T-cell (primary cell): Measurements from ENCODE around the gene TCEAL1. TPM values are rescaled to one million over a fixed set of nuclear protein-coding genes. Genes with fewer than 3 reads are reported as not detected.

ENCODE experiments used
- ATAC-seq, 4 experiments: fragments of 200-7000 bp in 3 of 4; fragments of 150-1000 bp in 1 of 4; cut with Tn5 transposase; replicated peaks in 1 of 4; 1 replicate in 3 of 4; 2 replicates in 1 of 4; pipeline ENCODE4 v1.10.0; 2021; ENCODE audit warnings: moderate library complexity in 3 of 4, mild to moderate bottlenecking in 2 of 4, moderate number of reproducible peaks in 1 of 4
- CTCF ChIA-PET, 2 donors: fragments of 300-600 bp; sonication (Branson Sonifier 250); formaldehyde crosslinking; loops; one replicate each; lab custom pipeline; 2022; ENCODE audit warnings: antibody characterized with exemption in 2 of 2; lab: Charles Lee
- POLR2A ChIA-PET, 2 donors: fragments of 300-600 bp; sonication (Branson Sonifier 250); formaldehyde crosslinking; loops; one replicate each; lab custom pipeline; 2022; ENCODE audit warnings: antibody characterized with exemption in 2 of 2; lab: Charles Lee
- DNase-seq, 35 experiments: peaks; one replicate each; pipeline versions ENCODE4 v3.0.0 to v3.0.0-alpha.2; 2013 to 2023
- H3K27ac ChIP-seq: one replicate; pipeline ENCODE4 v1.5.1; 2013; ENCODE audit warnings: low read length
- H3K27me3 ChIP-seq, 2 experiments: replicated peaks in 1 of 2; 1 replicate in 1 of 2; 2 replicates in 1 of 2; pipeline versions ENCODE4 v1.6.1 to v1.7.0; 2013; ENCODE audit warnings: low read length in 1 of 2, mixed read lengths in 1 of 2; ENCODE audit not compliant: control insufficient read depth in 2 of 2, insufficient read depth in 2 of 2; ENCODE audit errors: extremely low read depth in 1 of 2
- H3K36me3 ChIP-seq, 2 donors: 1 replicate in 1 of 2; 2 replicates in 1 of 2; pipeline versions ENCODE4 v1.6.1 to v1.7.0; 2013; ENCODE audit warnings: low read length in 1 of 2; ENCODE audit not compliant: control insufficient read depth in 2 of 2, insufficient read depth in 1 of 2; ENCODE audit errors: extremely low read depth in 1 of 2
- H3K4me1 ChIP-seq, 2 experiments: 1 replicate in 1 of 2; 2 replicates in 1 of 2; pipeline versions ENCODE4 v1.6.1 to v1.7.0; 2013; ENCODE audit warnings: low read length in 2 of 2, mixed read lengths in 1 of 2; ENCODE audit not compliant: insufficient read depth in 2 of 2, control insufficient read depth in 1 of 2; ENCODE audit errors: extremely low read depth in 1 of 2
- H3K4me3 ChIP-seq, 2 donors: 1 replicate in 1 of 2; 2 replicates in 1 of 2; pipeline versions ENCODE4 v1.5.1 to v1.7.0; 2013; ENCODE audit warnings: mild to moderate bottlenecking in 2 of 2, low read length in 1 of 2, moderate library complexity in 1 of 2; ENCODE audit not compliant: control insufficient read depth in 1 of 2; ENCODE audit errors: extremely low read depth in 1 of 2
- H3K9me3 ChIP-seq: 2 replicates; pipeline ENCODE4 v1.7.0; 2013
- H3K27ac Mint-ChIP-seq, 2 donors: one replicate each; pipeline ENCODE4 v1.8.0; 2020 to 2021; ENCODE audit warnings: mild to moderate bottlenecking in 2 of 2, mixed read lengths in 2 of 2
- H3K27me3 Mint-ChIP-seq, 2 donors: one replicate each; pipeline ENCODE4 v1.8.0; 2021 to 2022; ENCODE audit warnings: mixed read lengths in 2 of 2
- H3K36me3 Mint-ChIP-seq: one replicate; pipeline ENCODE4 v1.8.0; 2021; ENCODE audit warnings: mixed read lengths
- H3K4me1 Mint-ChIP-seq, 3 donors: one replicate each; pipeline ENCODE4 v1.8.0; 2020 to 2022; ENCODE audit warnings: mixed read lengths in 3 of 3, mild to moderate bottlenecking in 1 of 3
- H3K4me3 Mint-ChIP-seq, 3 donors: one replicate each; pipeline ENCODE4 v1.8.0; 2020 to 2022; ENCODE audit warnings: mild to moderate bottlenecking in 3 of 3, mixed read lengths in 3 of 3, moderate library complexity in 3 of 3
- H3K9me3 Mint-ChIP-seq, 3 donors: one replicate each; pipeline ENCODE4 v1.8.0; 2020 to 2022; ENCODE audit warnings: mixed read lengths in 3 of 3
- WGBS: methylation state at CpG from one replicate; pipeline ENCODE4 v1.1.5; 2013; ENCODE audit warnings: missing lambda C conversion rate; ENCODE audit not compliant: insufficient coverage; 5-methylcytosine and 5-hydroxymethylcytosine counted together
- total RNA-seq, 35 experiments: library from RNA in 6 of 35; stranded (reverse) in 6 of 35; fragments of 120-200 nt in 1 of 35; gene quantifications; one replicate each; pipeline versions ENCODE4 v1.2.1 to v1.2.4 and lab custom pipeline; 2013 to 2026

TCEAL1 gene, protein sequence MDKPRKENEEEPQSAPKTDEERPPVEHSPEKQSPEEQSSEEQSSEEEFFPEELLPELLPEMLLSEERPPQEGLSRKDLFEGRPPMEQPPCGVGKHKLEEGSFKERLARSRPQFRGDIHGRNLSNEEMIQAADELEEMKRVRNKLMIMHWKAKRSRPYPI
- total RNA-seq (10 to 100 TPM in 1 of 5 donors, 1 to 10 TPM in 4; 5.0 to 10.0 (median 7.7) TPM), total RNA-seq (lab: John Stamatoyannopoulos, UW) (0.38 to 10.4 (median 4.0) reads per million in 29 experiments)
- 13.0 TPM for total RNA-seq (2013)

DNA sequence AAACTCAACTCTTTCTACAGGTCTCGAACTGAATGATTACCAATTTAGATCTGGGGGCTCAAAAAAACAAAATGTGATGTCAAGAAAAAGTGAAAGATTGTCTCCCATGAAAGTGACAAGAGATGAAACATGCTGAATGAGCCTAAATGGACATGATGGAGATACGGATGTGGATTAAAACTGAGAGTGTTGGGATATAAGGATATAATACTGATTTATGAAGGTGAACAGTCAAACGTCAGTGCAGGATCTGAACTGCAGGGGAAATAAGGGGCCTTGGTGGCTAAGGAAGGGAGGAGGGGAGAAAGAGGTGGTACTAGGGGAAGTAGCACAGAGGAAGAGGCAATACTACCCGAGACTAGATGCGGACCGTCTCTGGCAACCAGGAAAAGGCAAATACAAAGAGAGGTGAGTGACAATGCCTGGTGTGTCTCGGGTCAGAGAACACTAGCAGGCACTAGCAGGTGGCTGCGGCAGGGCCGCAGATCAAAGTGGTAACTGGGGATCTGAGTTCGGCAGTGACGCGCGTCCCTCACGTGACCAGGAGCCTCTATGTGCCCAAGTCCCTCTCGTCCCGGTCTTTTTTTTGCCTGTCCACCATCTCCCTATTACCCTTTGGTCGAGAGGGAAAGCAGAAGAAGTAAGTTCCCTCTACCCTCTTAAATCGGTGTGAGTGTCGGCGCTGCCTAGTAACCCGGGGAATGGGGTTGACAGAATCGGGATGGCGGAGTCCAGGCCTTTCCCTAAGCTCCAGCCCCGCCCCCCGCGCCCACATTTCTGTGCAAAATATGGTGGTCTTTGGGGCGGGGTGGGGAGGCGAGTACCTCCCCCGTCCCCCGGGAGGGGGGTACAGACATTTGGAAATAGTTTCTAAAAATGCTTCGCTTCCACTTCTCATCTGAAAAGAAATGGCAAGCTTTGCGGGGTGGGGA, at the start of gene TCEAL1:
TCEAL1 (plus strand) TSS at position 590 of the 932 bp plus-strand sequence. CDS start 942 bp downstream, outside the sequence.
- no peaks in the 10 kb centered on the region for H3K36me3 Mint-ChIP-seq
- Histone ChIP-seq H3K36me3 (no peaks in the 10 kb centered on the region), H3K9me3 (no peaks in the 10 kb centered on the region), H3K27me3 (no peaks in the 10 kb centered on the region), H3K4me3 (peak within 1 kb of the TSS; percentile 78 to 82), H3K27ac (peak within 1 kb of the TSS; percentile 69), H3K4me1 (peaks cover 2 to 9% of the 10 kb centered on the region in 2 experiments)
- H3K4me3 Mint-ChIP-seq: peak within 1 kb of the TSS; percentile 83 to 89 (median 84)
- peak in 20 of 35 experiments; percentile 10 to 64 (median 23) for DNase-seq
- ATAC-seq: peak; percentile 56 to 84 (median 66)
- ChIA-PET POLR2A (interaction anchor here (0.5 to 0.7 kb wide), 3 partner anchors 43 to 59 kb away, joined by 3 to 5 read pairs (median 3); no protein-coding TSS in a partner anchor), CTCF (interaction anchor here in 1 of 2 donors (0.6 kb wide), 1 partner anchor 977 kb away, joined by 4 read pairs; the partner anchor contains the start of gene GPRASP1)
- WGBS: 7% methylated on average over 5 of the region's 32 CpGs
- peak within 1 kb of the TSS; percentile 67 to 77 for H3K27ac Mint-ChIP-seq
- H3K27me3 Mint-ChIP-seq: peaks cover 0 to 6% of the 10 kb centered on the region in 2 donors
- peaks cover 10 to 18% (median 15%) of the 10 kb centered on the region in 3 donors for H3K4me1 Mint-ChIP-seq
- no peaks in the 10 kb centered on the region for H3K9me3 Mint-ChIP-seq

DNA sequence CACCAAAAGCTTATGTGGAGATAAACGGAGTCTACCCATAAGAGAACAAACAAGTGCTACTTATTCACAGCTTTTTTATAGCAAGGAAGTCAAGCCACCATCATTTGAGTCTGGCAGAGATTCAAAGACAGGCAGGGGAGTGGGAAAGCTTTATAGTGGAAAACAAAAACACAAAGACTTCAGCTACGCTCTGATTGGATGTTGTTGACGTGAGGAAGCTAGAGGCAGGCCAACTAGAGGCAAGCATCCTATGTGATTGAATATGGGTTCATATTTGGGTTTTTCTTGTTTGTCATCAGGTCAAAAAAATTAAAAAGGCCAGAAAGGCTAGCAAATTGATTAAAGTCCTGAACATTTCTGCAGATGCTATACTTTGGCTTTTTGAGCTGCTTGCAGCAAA, 44.2 kb upstream of the TCEAL1 start:
- H3K36me3 ChIP-seq: no peaks in the 10 kb centered on the region
- Mint-ChIP-seq H3K4me3 (peak overlapping the region in 2 of 3 donors; percentile 49 to 83), H3K27ac (no peak overlapping the region), H3K27me3 (peaks cover 7 to 27% of the 10 kb centered on the region in 2 donors), H3K9me3 (no peaks in the 10 kb centered on the region), H3K4me1 (peaks cover 8 to 14% (median 13%) of the 10 kb centered on the region in 3 donors), H3K36me3 (no peaks in the 10 kb centered on the region)
- H3K9me3 ChIP-seq: no peaks in the 10 kb centered on the region
- H3K4me3 ChIP-seq: no peak overlapping the region
- H3K27ac ChIP-seq: no peak overlapping the region
- DNase-seq (no peak), ATAC-seq (no peak)
- ChIA-PET POLR2A (interaction anchor here in 1 of 2 donors (1.2 kb wide), 1 partner anchor 101 kb away, joined by 5 read pairs; no protein-coding TSS in a partner anchor), CTCF (no interaction called here)
- no peaks in the 10 kb centered on the region for H3K27me3 ChIP-seq
- WGBS: no CpG with 5 or more reads among the region's 3 CpGs
- H3K4me1 ChIP-seq: peaks cover 0 to 8% of the 10 kb centered on the region in 2 experiments

DNA sequence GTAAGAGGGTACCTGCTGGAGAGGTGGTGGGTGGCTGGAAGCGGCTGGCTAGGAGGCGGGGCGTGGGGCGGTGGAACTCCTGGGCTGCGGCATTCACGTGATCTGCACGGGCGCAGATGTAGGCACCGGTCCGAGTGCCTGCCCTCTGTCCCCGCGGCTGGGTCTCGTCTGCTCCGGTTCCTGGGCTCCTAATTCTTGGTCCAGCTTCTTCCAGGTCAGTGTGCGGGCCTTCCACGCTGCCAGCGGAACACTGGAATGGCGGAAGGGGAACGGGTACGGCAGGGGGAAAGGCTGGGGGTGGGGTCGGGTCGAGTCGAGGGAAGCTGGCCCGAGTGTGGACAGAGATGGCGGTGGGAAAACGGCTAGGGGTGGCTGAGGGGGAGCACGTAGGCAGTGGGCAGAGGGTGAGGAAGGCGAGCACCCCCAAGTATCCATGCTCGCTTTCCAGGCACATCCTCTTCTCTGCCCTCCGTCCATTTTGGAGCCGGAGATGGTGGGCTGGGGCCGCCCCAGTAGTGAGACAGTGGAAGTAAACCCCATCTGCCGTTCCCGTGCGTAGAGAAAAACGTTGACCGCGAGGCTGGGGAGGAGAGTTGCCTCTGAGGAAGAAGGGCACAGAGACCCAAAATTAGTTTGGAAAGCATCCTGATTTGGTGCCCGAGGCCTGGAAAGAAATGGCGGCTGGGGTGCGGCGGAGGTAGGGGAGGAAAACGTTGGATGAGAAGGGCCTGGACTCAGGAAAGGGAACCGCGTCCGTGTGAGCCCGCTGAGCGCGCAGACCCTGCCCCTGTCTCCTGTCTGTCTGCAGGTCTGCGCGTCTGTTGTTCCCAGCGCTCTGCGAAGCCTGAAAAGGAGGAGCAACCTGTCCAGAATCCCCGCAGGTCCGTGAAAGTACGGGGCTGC, 43.1 kb upstream of the TCEAL1 start, which contains the start of gene TCEAL4:
TCEAL4 (plus strand) TSS at position 105 of the 903 bp plus-strand sequence. CDS start 1,161 bp downstream, outside the sequence.
- DNase-seq: peak in 16 of 35 experiments; percentile 2 to 42 (median 20)
- H3K36me3 Mint-ChIP-seq: no peaks in the 10 kb centered on the region
- H3K9me3 Mint-ChIP-seq: no peaks in the 10 kb centered on the region
- Histone ChIP-seq H3K36me3 (no peaks in the 10 kb centered on the region), H3K4me3 (peak within 1 kb of the TSS; percentile 53 to 70), H3K9me3 (no peaks in the 10 kb centered on the region), H3K27me3 (no peaks in the 10 kb centered on the region), H3K4me1 (peaks cover 0 to 8% of the 10 kb centered on the region in 2 experiments), H3K27ac (no peak within 1 kb of the TSS)
- H3K4me3 Mint-ChIP-seq: peak within 1 kb of the TSS; percentile 83 to 85 (median 85)
- peak; percentile 52 to 91 (median 82) for ATAC-seq
- under 1% methylated on average over 23 of the region's 56 CpGs for WGBS
- H3K27me3 Mint-ChIP-seq: peaks cover 4 to 23% of the 10 kb centered on the region in 2 donors
- ChIA-PET CTCF (no interaction called here), POLR2A (interaction anchor here in 1 of 2 donors (0.6 to 1.2 kb wide), 2 partner anchors 26 to 100 kb away, joined by 5 to 9 read pairs; no protein-coding TSS in a partner anchor)
- peak within 1 kb of the TSS in 1 of 2 donors; percentile 78 for H3K27ac Mint-ChIP-seq
- H3K4me1 Mint-ChIP-seq: peaks cover 13 to 15% (median 14%) of the 10 kb centered on the region in 3 donors

DNA sequence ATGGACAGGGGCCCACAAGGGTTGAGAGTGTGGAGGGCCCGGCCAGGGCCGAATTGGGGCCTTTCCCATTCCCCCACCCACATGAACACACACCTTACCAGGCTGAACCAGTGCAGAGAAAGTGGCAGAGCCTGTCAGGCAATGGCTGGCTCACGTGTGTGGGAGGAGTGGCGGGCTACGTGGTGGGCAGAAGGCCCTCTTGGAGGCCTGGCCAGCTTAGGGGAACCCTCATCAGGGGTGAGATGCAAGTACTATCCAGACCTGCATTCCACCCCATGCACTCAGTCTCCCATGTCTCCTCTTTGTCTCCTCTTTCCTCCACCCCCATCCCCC, 42.5 kb upstream of the TCEAL1 start:
- Mint-ChIP-seq H3K9me3 (no peaks in the 10 kb centered on the region), H3K27me3 (peaks cover under 1 to 17% of the 10 kb centered on the region in 2 donors), H3K4me3 (peak overlapping the region; percentile 83 to 85 (median 85)), H3K4me1 (peaks cover 13 to 16% (median 14%) of the 10 kb centered on the region in 3 donors), H3K27ac (peak overlapping the region in 1 of 2 donors; percentile 78), H3K36me3 (no peaks in the 10 kb centered on the region)
- no CpG with 5 or more reads among the region's 5 CpGs for WGBS
- CTCF ChIA-PET: no interaction called here
- Histone ChIP-seq H3K9me3 (no peaks in the 10 kb centered on the region), H3K27ac (no peak overlapping the region), H3K27me3 (no peaks in the 10 kb centered on the region), H3K4me1 (peaks cover 0 to 8% of the 10 kb centered on the region in 2 experiments), H3K4me3 (peak overlapping the region; percentile 53 to 70), H3K36me3 (no peaks in the 10 kb centered on the region)
- POLR2A ChIA-PET: no interaction called here
- DNase-seq: no peak
- peak in 3 of 4 experiments; percentile 14 to 20 (median 16) for ATAC-seq

DNA sequence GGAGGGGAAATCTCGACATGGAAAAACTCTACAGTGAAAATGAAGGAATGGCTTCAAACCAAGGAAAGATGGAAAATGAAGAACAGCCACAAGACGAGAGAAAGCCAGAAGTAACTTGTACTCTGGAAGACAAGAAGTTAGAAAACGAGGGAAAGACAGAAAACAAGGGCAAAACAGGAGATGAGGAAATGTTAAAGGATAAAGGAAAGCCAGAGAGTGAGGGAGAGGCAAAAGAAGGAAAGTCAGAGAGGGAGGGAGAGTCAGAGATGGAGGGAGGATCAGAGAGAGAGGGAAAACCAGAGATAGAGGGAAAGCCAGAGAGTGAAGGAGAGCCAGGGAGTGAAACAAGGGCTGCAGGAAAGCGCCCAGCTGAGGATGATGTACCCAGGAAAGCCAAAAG, 42.1 kb upstream of the TCEAL1 start:
- no CpG with 5 or more reads among the region's 4 CpGs for WGBS
- peak overlapping the region; percentile 11 to 85 (median 83) for H3K4me3 Mint-ChIP-seq

More for the DNA sequence above, 42.1 kb upstream of the TCEAL1 start:
- no peak overlapping the region for H3K27ac ChIP-seq
- H3K4me1 Mint-ChIP-seq: peaks cover 13 to 18% (median 14%) of the 10 kb centered on the region in 3 donors
- H3K27me3 Mint-ChIP-seq: peaks cover 0 to 21% of the 10 kb centered on the region in 2 donors
- H3K9me3 Mint-ChIP-seq: no peaks in the 10 kb centered on the region
- peaks cover 0 to 8% of the 10 kb centered on the region in 2 experiments for H3K4me1 ChIP-seq
- no peaks in the 10 kb centered on the region for H3K36me3 ChIP-seq
- CTCF ChIA-PET: no interaction called here
- ATAC-seq (no peak), DNase-seq (no peak)
- POLR2A ChIA-PET: no interaction called here
- H3K4me3 ChIP-seq: no peak overlapping the region
- no peaks in the 10 kb centered on the region for H3K27me3 ChIP-seq
- H3K27ac Mint-ChIP-seq: no peak overlapping the region
- no peaks in the 10 kb centered on the region for H3K9me3 ChIP-seq
- no peaks in the 10 kb centered on the region for H3K36me3 Mint-ChIP-seq
